Activated T-helper 2 cell treated with anti-CD3 and anti-CD28 coated beads, Interferon-gamma antibody, Interleukin-2, Interleukin-4, amounts not matched to agents 10 μg/mL and 5 μg/mL and 100 μg/mL, durations not matched to agents 14 hours and 24 hours and 36 hours (primary cell): ENCODE results near the gene TSPAN18. TPM values are rescaled to one million over a fixed set of nuclear protein-coding genes. Genes with fewer than 3 reads are reported as not detected.
A peak's percentile ranks its signal among the peaks of the same experiment; 100 is the strongest.

Experiments
- DNase-seq: peaks from one replicate; pipeline ENCODE4 v3.0.0; 2021; ENCODE audit warnings: low spot score
- H3K27ac Mint-ChIP-seq: one replicate; pipeline ENCODE4 v1.8.0; 2021; ENCODE audit warnings: mixed read lengths
- H3K27me3 Mint-ChIP-seq: one replicate; pipeline ENCODE4 v1.8.0; 2021; ENCODE audit warnings: low read depth, mixed read lengths
- H3K36me3 Mint-ChIP-seq: one replicate; pipeline ENCODE4 v1.8.0; 2021; ENCODE audit warnings: low read depth, mixed read lengths
- H3K4me1 Mint-ChIP-seq: one replicate; pipeline ENCODE4 v1.8.0; 2021; ENCODE audit warnings: low read depth, mixed read lengths
- H3K4me3 Mint-ChIP-seq: one replicate; pipeline ENCODE4 v1.8.0; 2021; ENCODE audit warnings: low read depth, mild to moderate bottlenecking, moderate library complexity, mixed read lengths
- H3K9me3 Mint-ChIP-seq: one replicate; pipeline ENCODE4 v1.8.0; 2021; ENCODE audit warnings: mixed read lengths
- intact Hi-C: fragments of 100-400 bp; cut with micrococcal nuclease; formaldehyde crosslinking; loops from one replicate; pipeline ENCODE4 v1.15.1; 2023
- total RNA-seq: library from RNA; stranded (reverse); gene quantifications from 2 replicates; pipeline ENCODE4 v1.2.3, GENCODE V29; 2022

The TSPAN18 gene
- total RNA-seq, 1 donor from 2014 or later: 0.87 TPM

DNA sequence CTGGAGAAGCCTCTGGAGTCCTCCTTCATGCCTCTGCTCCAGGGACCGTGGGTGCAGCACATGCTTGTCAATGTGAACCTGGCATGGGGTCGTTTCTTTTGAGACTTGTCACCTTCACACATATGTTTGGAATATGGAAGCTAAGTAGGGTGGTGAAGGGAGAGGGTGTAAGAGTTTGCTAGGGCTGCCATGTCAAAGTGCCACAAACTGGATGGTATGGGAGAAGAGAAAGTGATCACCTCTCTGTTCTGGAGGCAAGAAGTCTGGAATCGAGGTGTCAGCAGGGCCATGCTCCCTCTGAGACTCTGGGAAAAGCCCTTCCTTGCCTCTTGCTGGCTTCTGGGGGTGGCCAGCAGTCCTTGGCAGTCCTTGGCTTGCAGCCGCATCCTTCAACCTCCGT is 8.7 kb upstream of the TSPAN18 start:
- Mint-ChIP-seq H3K27me3 (peaks cover 29% of the 10 kb centered on the region), H3K27ac (no peak overlapping the region), H3K4me3 (no peak overlapping the region), H3K36me3 (no peaks in the 10 kb centered on the region), H3K9me3 (peaks cover 7% of the 10 kb centered on the region), H3K4me1 (no peaks in the 10 kb centered on the region)
- intact Hi-C loops: no loop called here
- DNase-seq: no peak

GRCh38 chr11:44718612-44719390 is 8.0 kb upstream of the TSPAN18 start:
- Mint-ChIP-seq H3K4me3 (no peak overlapping the region), H3K36me3 (no peaks in the 10 kb centered on the region), H3K27ac (no peak overlapping the region), H3K9me3 (peaks cover 7% of the 10 kb centered on the region), H3K27me3 (peaks cover 30% of the 10 kb centered on the region), H3K4me1 (no peaks in the 10 kb centered on the region)
- no peak for DNase-seq
- intact Hi-C loops: no loop called here

DNA sequence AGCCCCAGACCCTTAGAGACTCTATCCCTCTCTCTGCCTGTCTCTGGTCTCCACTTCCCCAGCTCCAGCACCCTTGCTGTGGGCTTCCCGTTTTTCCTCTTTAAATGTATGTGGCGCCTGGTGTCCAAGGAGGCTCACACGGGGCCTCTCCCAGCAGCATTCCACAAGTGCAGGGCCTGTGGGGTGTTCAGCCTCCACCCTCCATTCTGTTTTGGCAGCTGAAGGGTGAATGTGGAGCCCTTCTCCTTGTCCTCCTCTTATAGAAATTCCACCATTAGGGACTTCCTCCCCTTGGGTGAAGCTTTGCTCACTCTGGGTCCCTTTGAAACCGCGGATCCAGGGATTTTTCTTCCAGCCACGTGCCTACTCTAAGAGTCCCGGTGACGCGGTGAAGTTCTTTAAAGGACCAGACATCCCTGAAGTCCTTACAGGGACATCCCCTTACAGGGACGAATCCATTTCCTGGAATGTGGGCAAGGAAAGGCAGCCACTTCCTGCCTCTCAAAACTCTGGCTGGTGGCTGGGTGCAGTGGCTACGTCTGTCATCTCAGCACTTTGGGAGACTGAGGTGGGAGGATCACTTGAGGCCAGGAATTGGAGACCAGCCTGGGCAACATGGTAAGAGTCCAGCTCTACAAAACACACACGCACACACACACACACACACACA is 1.6 kb upstream of the TSPAN18 start:
- Mint-ChIP-seq H3K27me3 (peaks cover 48% of the 10 kb centered on the region), H3K27ac (no peak overlapping the region), H3K36me3 (no peaks in the 10 kb centered on the region), H3K4me1 (peaks cover 30% of the 10 kb centered on the region), H3K9me3 (no peaks in the 10 kb centered on the region), H3K4me3 (peak overlapping the region; percentile 70)
- intact Hi-C loops: loop anchor here (5.0 kb wide), 3 partner anchors 98 to 457 kb away; partner anchors contain the start of gene CD82
- no peak for DNase-seq

DNA sequence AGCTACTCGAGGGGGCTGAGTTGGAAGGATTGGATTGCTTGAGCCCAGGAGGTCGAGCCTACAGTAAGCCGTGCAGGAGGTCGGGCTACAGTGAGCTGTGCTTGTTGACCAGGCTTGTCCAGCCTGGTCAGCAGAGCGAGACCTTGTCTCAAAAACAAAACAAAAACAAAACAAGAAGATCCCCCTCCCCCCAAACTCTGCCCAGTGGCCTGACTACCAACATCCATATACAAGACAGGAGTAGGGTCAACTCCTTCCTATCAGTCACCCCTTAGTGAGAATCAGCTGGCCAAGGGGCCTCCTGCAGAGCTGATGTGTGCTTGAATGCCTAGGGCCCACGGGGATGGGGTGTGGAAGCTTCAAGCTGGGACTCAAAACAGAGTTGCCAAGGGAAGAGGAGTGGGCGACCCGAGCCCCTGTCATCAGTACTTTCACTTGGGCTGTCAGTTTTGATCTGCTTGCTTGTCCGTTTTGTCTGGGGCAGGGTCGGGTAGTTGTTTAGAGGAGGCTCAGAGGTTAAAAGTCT is 942 bp upstream of the TSPAN18 start:
- H3K4me3 Mint-ChIP-seq: peak overlapping the region; percentile 70
- no peak for DNase-seq
- H3K36me3 Mint-ChIP-seq: no peaks in the 10 kb centered on the region
- intact Hi-C loops: loop anchor here (5.0 kb wide), 3 partner anchors 99 to 456 kb away; partner anchors contain the start of gene CD82
- H3K9me3 Mint-ChIP-seq: no peaks in the 10 kb centered on the region
- H3K4me1 Mint-ChIP-seq: peaks cover 30% of the 10 kb centered on the region
- peak overlapping the region; percentile 22 for H3K27ac Mint-ChIP-seq
- H3K27me3 Mint-ChIP-seq: peaks cover 48% of the 10 kb centered on the region

DNA sequence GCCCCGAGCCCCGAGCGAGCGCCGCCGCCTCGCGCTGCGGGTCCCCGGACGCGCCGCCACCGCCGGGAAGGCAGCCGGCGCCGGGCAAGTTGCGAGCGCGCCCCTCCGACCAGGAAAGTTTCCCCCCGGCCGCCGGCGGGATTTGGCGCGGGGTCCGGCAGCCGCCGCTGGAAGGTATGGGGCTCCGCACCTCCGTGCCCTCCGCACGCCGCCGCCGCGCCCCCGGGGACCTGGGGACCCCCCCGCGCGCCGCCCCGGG is 281 bp downstream of the TSPAN18 start:
- H3K27me3 Mint-ChIP-seq: peaks cover 47% of the 10 kb centered on the region
- intact Hi-C loops: loop anchor here (1.0 to 5.0 kb wide), 4 partner anchors 100 to 455 kb away; partner anchors contain the start of gene CD82
- peaks cover 30% of the 10 kb centered on the region for H3K4me1 Mint-ChIP-seq
- no peaks in the 10 kb centered on the region for H3K9me3 Mint-ChIP-seq
- H3K4me3 Mint-ChIP-seq: no peak overlapping the region
- no peaks in the 10 kb centered on the region for H3K36me3 Mint-ChIP-seq
- no peak for DNase-seq
- no peak overlapping the region for H3K27ac Mint-ChIP-seq

DNA sequence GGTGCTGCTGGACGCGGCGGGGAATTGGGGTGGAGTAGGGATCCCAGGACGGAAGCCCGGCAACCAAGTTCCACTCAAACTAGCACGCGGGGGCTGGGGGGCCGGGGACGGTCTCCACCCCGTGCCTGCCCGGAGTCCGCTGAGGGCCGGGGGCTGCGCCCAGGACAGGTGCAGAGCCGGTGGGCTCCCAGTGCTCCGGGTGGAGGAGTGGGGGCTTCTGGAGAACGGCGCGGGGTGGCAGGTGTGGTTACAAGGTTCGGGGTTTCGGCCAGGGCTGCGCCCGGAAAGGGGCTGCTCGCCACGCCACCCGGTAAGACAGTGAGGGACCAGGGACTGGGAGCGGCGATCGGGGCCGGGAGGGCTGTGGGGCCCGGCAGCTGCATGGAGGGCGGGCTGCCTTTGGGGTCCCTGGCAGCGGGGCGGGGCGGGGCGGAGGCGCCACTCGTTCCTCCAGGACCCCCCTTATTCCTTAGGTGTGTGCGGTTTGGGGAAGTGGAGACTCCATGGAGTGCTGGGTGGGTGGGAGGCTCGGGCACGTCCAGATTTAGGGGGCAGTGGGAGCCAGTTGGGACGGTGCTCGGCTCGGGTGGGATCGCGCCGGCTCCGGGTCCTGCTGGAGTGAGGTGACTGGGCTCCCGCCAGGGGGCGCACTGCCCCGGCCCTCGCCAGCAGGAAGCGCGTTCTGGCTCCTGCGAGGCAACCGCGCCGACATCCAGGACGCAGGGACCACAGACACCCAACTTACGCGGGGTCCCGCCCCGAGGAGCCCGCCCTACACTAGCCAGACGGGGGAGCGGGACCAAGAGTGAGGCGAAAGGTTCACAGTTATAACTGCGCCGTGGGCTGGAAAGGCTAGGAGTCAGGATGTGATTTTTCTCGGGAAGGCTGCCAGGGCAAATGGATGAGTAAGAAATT is 868 bp downstream of the TSPAN18 start:
- Mint-ChIP-seq H3K4me1 (peaks cover 30% of the 10 kb centered on the region), H3K9me3 (no peaks in the 10 kb centered on the region), H3K4me3 (peak overlapping the region; percentile 77), H3K27me3 (peaks cover 47% of the 10 kb centered on the region), H3K27ac (no peak overlapping the region), H3K36me3 (no peaks in the 10 kb centered on the region)
- peak; percentile 63 for DNase-seq
- intact Hi-C loops: loop anchor here (1.0 to 5.0 kb wide), 4 partner anchors 100 to 455 kb away; partner anchors contain the start of gene CD82

- H3K4me3 Mint-ChIP-seq: peak overlapping the region; percentile 77
- intact Hi-C loops: loop anchor here (5.0 kb wide), 3 partner anchors 101 to 454 kb away; partner anchors contain the start of gene CD82
- H3K36me3 Mint-ChIP-seq: no peaks in the 10 kb centered on the region
- H3K9me3 Mint-ChIP-seq: no peaks in the 10 kb centered on the region
- no peak overlapping the region for H3K27ac Mint-ChIP-seq
- DNase-seq: no peak
- H3K27me3 Mint-ChIP-seq: peaks cover 44% of the 10 kb centered on the region
- H3K4me1 Mint-ChIP-seq: peaks cover 30% of the 10 kb centered on the region
Measured at GRCh38 chr11:44728491-44728910, 1.7 kb downstream of the TSPAN18 start.

- H3K4me3 Mint-ChIP-seq: peak overlapping the region; percentile 77
- peaks cover 30% of the 10 kb centered on the region for H3K4me1 Mint-ChIP-seq
- intact Hi-C loops: loop anchor here (1.0 to 5.0 kb wide), 4 partner anchors 102 to 453 kb away; partner anchors contain the start of gene CD82
- no peaks in the 10 kb centered on the region for H3K9me3 Mint-ChIP-seq
- DNase-seq: no peak
- H3K27me3 Mint-ChIP-seq: peaks cover 42% of the 10 kb centered on the region
- no peak overlapping the region for H3K27ac Mint-ChIP-seq
- no peaks in the 10 kb centered on the region for H3K36me3 Mint-ChIP-seq
Measured at GRCh38 chr11:44729063-44729462, 2.3 kb downstream of the TSPAN18 start.

DNA sequence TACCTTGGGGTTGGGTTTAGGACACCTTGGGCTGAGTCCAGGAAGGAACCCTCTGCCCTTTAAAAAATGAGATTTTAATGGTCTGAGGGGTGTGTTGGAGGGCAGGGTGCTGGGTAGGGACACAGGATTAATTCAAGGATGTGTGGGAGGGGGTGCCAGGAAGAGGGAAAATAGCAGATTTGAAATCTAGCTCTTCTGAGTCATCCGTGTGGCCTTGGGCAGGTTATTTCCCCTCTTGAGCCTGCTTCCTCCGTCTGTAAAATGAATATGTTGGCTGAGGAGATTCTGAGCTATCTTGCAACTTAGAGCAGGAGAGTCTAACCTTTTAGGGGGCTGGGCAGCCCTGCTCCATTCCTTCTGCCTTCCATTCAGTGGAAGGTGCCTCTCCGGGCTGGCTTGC is 3.0 kb downstream of the TSPAN18 start:
- no peak overlapping the region for H3K27ac Mint-ChIP-seq
- H3K4me1 Mint-ChIP-seq: peaks cover 30% of the 10 kb centered on the region

DNA sequence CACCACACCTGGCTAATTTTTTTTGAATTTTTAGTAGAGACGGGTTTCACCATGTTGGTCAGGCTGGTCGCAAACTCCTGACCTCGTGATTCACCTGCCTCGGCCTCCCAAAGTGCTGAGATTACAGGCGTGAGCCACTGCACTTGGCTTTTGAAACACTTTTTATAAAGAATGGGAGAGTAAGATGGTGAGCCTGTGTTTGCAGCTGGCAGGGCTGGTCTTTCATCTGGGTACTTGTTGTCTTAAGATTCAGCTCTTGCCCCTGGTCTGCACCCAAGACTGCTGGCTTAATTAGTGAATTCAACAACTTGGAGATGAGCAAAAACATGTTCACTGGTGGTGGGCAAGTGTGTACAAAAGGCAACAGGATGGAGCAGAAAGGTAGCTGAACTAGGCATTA is 4.0 kb downstream of the TSPAN18 start:
- Mint-ChIP-seq H3K4me3 (no peak overlapping the region), H3K36me3 (no peaks in the 10 kb centered on the region), H3K9me3 (no peaks in the 10 kb centered on the region), H3K27ac (no peak overlapping the region), H3K27me3 (peaks cover 33% of the 10 kb centered on the region), H3K4me1 (peaks cover 23% of the 10 kb centered on the region)
- no peak for DNase-seq
- intact Hi-C loops: no loop called here

More for the DNA sequence above, 3.0 kb downstream of the TSPAN18 start:
- Mint-ChIP-seq H3K4me3 (no peak overlapping the region), H3K27me3 (peaks cover 42% of the 10 kb centered on the region), H3K9me3 (no peaks in the 10 kb centered on the region), H3K36me3 (no peaks in the 10 kb centered on the region)
- no peak for DNase-seq
- intact Hi-C loops: loop anchor here (1.0 to 5.0 kb wide), 4 partner anchors 102 to 453 kb away; partner anchors contain the start of gene CD82

GRCh38 chr11:44731685-44732430 is 5.1 kb downstream of the TSPAN18 start:
- Mint-ChIP-seq H3K9me3 (no peaks in the 10 kb centered on the region), H3K4me1 (peaks cover 17% of the 10 kb centered on the region), H3K4me3 (no peak overlapping the region), H3K27me3 (peaks cover 31% of the 10 kb centered on the region), H3K36me3 (no peaks in the 10 kb centered on the region), H3K27ac (no peak overlapping the region)
- no peak for DNase-seq
- intact Hi-C loops: no loop called here

DNA sequence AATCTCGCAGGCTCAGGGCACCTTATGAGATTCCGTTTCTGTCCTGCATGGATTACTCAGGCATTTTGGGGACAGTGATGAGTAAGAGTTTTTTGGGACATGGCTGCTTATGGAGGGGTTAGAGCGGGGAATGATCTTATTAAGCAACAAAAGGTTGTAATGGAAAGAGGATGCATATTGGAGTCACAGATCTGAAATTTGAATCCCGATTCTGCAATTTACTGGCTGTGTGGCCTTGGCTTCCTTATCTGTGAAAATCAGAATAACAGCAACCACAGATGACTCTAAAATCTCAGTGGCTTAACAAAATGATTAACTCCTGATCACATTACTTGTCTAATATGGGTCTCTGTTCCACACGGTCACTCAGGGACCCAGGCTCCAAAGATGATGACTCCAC is 5.8 kb downstream of the TSPAN18 start:
- DNase-seq: no peak
- H3K4me1 Mint-ChIP-seq: peaks cover 18% of the 10 kb centered on the region
- H3K9me3 Mint-ChIP-seq: no peaks in the 10 kb centered on the region
- no peak overlapping the region for H3K4me3 Mint-ChIP-seq
- no peaks in the 10 kb centered on the region for H3K36me3 Mint-ChIP-seq
- no peak overlapping the region for H3K27ac Mint-ChIP-seq
- intact Hi-C loops: no loop called here
- H3K27me3 Mint-ChIP-seq: peaks cover 32% of the 10 kb centered on the region
